Measurements from ENCODE around the gene TUBGCP6.
A peak's percentile ranks its signal among the peaks of the same experiment; 100 is the strongest.
"Not testable (repeated sequence)": the region's sequence is repeated elsewhere in the genome, so short reads cannot be mapped to it uniquely, and the experiment has no call there.

Gene TUBGCP6

GRCh38 chr22:50209893-50210292 lies 34.9 kb downstream of the TUBGCP6 start:
- peak; percentile 81 for DNase-seq (ENCODE audit: low spot score)

GRCh38 chr22:50208939-50209892 lies 35.6 kb downstream of the TUBGCP6 start:
- DNase-seq (ENCODE audit: low spot score) = no peak

- no peak for DNase-seq (ENCODE audit: low spot score)
Observed at GRCh38 chr22:50208430-50208938, 36.3 kb downstream of the TUBGCP6 start.

GRCh38 chr22:50207383-50208140 lies 37.3 kb downstream of the TUBGCP6 start:
- DNase-seq (ENCODE audit: low spot score) = no peak

GRCh38 chr22:50206599-50206998 lies 38.2 kb downstream of the TUBGCP6 start:
- peak; percentile 70 for DNase-seq (ENCODE audit: low spot score)

- DNase-seq (ENCODE audit: low spot score) = no peak
Observed at GRCh38 chr22:50205781-50206569, 38.8 kb downstream of the TUBGCP6 start.

- DNase-seq (ENCODE audit: low spot score) = not testable (repeated sequence)
Observed at GRCh38 chr22:50204998-50205397, 39.8 kb downstream of the TUBGCP6 start.

GRCh38 chr22:50204571-50204970 lies 40.3 kb downstream of the TUBGCP6 start:
- DNase-seq (ENCODE audit: low spot score) = no peak

- no peak for DNase-seq (ENCODE audit: low spot score)
Observed at GRCh38 chr22:50203288-50203687, 41.5 kb downstream of the TUBGCP6 start.

GRCh38 chr22:50202130-50202666 lies 42.6 kb downstream of the TUBGCP6 start:
- no peak for DNase-seq (ENCODE audit: low spot score)

- DNase-seq (ENCODE audit: low spot score) = peak; percentile 79
Observed at GRCh38 chr22:50201191-50202129, 43.4 kb downstream of the TUBGCP6 start.

- peak; percentile 99 for DNase-seq (ENCODE audit: low spot score)
Observed at GRCh38 chr22:50200461-50201190, 44.2 kb downstream of the TUBGCP6 start, which contains the start of gene SELENOO. SELENOO (plus strand) TSS chr22:50201011; CDS start chr22:50201037, 26 bp downstream.

GRCh38 chr22:50199829-50200460 lies 44.9 kb downstream of the TUBGCP6 start:
- no peak for DNase-seq (ENCODE audit: low spot score)

- no peak for DNase-seq (ENCODE audit: low spot score)
Observed at GRCh38 chr22:50199251-50199721, 45.5 kb downstream of the TUBGCP6 start.

- no peak for DNase-seq (ENCODE audit: low spot score)
Observed at GRCh38 chr22:50198624-50199017, 46.2 kb downstream of the TUBGCP6 start.

- DNase-seq (ENCODE audit: low spot score) = no peak
Observed at GRCh38 chr22:50197856-50198623, 46.8 kb downstream of the TUBGCP6 start.

- no peak for DNase-seq (ENCODE audit: low spot score)
Observed at GRCh38 chr22:50197000-50197800, 47.6 kb downstream of the TUBGCP6 start.

Data from D341Med (cell line).